HL-60 (cell line): ENCODE measurements around the gene AHRR.

ENCODE experiments used
- DNase-seq, 2 experiments: peaks; one replicate each; pipeline ENCODE4 v3.0.0-alpha.2; 2010 to 2020; ENCODE audit warnings: low read depth in 1 of 2, low spot score in 1 of 2
- H3K27ac ChIP-seq: fragments of 250-450 bp; sonication (Bioruptor Pico); replicated peaks from 2 replicates; pipeline ENCODE4 v1.5.1; 2020; ENCODE audit warnings: mild to moderate bottlenecking, moderate library complexity
- H3K27me3 ChIP-seq: fragments of 250-450 bp; sonication (Bioruptor Pico); 2 replicates; pipeline ENCODE4 v1.5.1; 2021; ENCODE audit warnings: mild to moderate bottlenecking, moderate library complexity; ENCODE audit not compliant: insufficient read depth, poor library complexity, severe bottlenecking
- H3K4me3 ChIP-seq: replicated peaks from 2 replicates; pipeline ENCODE4 v1.5.1; 2011; ENCODE audit warnings: mild to moderate bottlenecking, control low read depth, low read length; ENCODE audit not compliant: insufficient read depth
- CTCF ChIP-seq: IDR thresholded peaks from one replicate; pipeline ENCODE4 v1.5.1; 2011; ENCODE audit warnings: low read length, control low read depth, inconsistent platforms; ENCODE audit not compliant: insufficient read depth
- GABPA ChIP-seq: IDR thresholded peaks from 2 replicates; pipeline ENCODE4 v1.6.1; 2012; ENCODE audit warnings: low read depth
- POLR2AphosphoS5 ChIP-seq: IDR thresholded peaks from 2 replicates; pipeline ENCODE4 v1.6.1; 2012; ENCODE audit warnings: low read depth
- REST ChIP-seq: IDR thresholded peaks from 2 replicates; pipeline ENCODE4 v1.6.1; 2012; ENCODE audit warnings: low read depth; ENCODE audit not compliant: insufficient replicate concordance
- SPI1 ChIP-seq: IDR thresholded peaks from 2 replicates; pipeline ENCODE4 v1.6.1; 2012; ENCODE audit warnings: low read depth, mild to moderate bottlenecking, borderline replicate concordance

Gene AHRR

DNA sequence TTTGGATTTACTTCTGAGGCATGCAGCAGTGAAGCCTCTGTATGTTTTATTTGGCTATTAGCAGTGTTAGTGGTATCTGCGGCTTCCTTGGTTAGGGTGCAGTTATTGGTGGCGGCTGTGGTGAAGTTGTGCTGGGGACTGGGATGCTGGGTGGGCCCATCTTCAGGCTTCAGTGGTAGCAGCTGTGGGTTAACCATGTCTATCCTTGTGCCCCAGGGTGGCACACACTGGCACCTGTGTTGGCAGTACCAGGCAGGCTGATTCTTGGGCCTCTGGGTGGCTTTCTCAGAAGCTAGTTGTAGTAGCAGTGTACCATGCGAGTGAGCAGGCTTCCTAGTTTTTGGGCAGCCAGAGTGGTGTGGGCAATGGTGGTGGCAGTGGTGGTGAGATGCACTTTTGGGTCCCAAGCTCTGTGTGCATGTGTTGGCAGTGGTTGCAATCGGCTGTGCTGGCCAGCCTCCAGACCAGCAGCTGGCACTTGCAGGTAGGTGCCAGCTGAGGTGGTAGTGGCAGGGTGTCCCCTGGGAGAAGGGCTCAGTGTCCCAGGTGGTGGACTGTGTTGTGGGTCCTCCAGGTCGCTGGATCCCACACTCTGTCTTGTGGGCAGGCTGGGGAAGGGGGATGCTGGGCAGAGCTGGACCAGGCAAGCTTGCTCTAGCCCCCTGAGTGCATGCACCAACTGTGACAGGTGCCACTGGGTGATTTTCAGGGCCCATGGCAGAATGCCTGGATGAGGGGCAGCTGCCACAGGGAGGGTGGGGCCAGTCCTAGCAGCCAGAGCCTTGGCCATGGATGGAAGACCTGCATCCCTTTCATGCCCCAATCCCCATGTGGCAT lies 13.6 kb downstream of the AHRR start:
- TF ChIP-seq CTCF = no peak
- TF ChIP-seq GABPA = no peak
- TF ChIP-seq SPI1 = no peak
- no peak for TF ChIP-seq REST
- Histone ChIP-seq H3K4me3 (no peak overlapping the region), H3K27me3 (no peaks in the 10 kb centered on the region), H3K27ac (no peak overlapping the region)
- no peak for DNase-seq

DNA sequence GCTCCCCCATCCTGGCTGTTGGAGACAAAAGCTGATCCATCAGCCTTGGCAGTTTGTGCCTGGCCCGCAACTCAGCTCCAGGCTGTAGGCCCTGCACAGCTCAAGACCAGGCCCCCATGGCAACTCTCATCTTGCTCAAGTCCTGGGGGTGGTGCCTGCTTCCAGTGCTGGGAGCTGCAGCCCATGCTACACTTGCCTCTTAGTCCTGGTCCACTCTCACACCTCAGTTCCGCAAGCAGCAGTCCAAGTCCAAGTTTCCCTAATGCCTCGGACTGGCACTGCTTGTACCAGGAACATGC lies 14.2 kb downstream of the AHRR start:
- Histone ChIP-seq H3K27ac (no peak overlapping the region), H3K4me3 (no peak overlapping the region), H3K27me3 (no peaks in the 10 kb centered on the region)
- DNase-seq = no peak
- TF ChIP-seq SPI1 (no peak), REST (no peak), CTCF (no peak), GABPA (no peak), POLR2AphosphoS5 (no peak)

DNA sequence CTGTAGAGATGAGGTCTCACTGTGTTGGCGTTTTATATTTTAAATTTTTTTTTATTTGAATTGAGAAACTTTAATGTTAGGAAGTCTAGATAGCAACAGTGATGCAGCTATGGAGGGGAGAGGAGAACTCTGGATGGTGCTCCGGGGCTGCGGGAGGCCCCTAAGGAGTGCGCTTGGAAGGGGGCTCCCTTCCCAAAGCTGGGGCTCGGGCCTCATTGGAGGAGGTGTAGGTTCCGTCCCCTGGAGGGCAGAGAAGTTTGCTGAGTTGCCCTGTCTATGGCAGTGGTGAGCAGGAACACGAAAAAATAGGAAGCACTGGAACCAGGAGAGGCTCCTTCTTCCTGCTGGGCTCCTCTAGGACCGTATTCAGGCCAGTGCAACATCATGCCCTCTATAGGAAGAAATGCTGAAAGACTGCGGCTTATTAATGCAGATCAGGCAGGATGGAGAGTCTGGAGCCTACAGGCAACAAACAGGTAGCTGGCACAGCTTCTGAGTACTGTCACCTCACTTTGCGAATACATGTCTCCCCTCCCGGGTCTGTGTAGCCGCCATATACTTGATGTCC lies 16.1 kb downstream of the AHRR start:
- no peak overlapping the region for H3K27ac ChIP-seq
- no peak overlapping the region for H3K4me3 ChIP-seq
- no peaks in the 10 kb centered on the region for H3K27me3 ChIP-seq
- TF ChIP-seq POLR2AphosphoS5 (no peak), GABPA (no peak), CTCF (no peak), REST (no peak), SPI1 (no peak)
- no peak for DNase-seq
